Activated CD8-positive, alpha-beta memory T cell treated with anti-CD3 and anti-CD28 coated beads, Interleukin-2, amount 50 U/mL, for 4 hours (primary cell): Measurements from ENCODE around the gene TP73.
"Not testable (repeated sequence)": the region's sequence is repeated elsewhere in the genome, so short reads cannot be mapped to it uniquely, and the experiment has no call there.

ENCODE experiments used
- DNase-seq: peaks from one replicate; pipeline ENCODE4 v3.0.0-alpha.2; 2020

The TP73 gene

GRCh38 chr1:3746830-3747521 lies 94.7 kb downstream of the TP73 start:
- peak; percentile 89 for DNase-seq

DNA sequence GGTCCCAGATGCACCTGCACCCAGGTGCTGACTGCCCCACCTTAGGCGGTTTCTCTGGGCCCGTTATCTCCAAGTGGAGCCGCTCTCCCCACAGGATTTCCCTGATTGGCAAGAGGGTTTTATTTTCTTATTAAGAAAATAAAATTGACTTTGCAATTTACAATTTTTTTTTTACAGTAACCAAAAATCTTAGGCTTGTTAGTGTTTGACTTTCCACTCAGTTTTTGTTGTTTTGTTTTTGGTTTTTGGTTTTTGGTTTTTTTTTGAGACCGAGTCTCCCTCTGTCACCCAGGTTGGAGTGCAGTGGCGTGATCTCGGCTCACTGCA lies 95.2 kb downstream of the TP73 start:
- no peak for DNase-seq

DNA sequence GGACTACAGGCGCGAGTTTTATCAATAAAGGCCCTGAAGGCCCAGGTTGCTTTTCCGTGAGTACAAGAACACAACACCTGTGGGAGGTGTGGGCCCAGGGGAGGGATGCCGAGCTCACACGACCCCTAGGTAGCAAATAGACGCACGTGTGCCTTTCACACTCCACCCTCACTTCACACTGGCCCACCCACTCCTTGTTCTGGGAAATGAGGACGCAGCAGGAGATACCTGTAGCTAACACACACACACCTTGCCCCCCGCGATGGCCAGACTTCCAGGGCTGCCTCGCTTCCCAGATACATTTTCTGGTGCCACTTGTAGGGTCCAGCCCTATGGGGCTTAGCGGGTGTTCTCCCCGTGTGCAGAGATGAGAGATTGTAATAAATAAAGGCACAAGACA lies 95.6 kb downstream of the TP73 start:
- DNase-seq: no peak

DNA sequence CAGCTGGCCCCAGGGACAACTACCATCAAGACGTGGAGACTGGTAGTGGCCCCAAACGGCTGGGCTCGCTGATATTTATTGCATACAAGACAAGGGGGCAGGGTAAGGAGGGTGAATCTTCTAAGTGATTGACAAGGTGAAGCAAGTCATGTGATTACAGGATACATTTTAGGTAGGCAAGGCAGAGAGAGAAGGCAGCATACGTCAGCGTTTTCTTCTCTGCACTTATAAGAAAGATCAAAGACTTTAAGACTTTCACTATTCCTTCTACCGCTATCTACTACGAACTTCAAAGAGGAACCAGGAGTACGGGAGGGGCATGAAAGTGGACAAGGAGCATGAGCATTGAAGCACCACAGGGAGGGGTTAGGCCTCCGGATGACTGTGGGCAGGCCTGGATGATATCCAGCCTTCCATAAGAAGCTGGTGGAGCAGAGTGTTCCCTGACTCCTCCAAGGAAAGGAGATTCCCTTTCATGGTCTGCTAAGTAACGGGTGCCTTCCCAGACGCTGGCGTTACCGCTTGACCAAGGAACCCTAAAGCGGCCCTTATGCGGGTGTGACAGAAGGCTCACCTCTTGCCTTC lies 96.1 kb downstream of the TP73 start:
- DNase-seq: not testable (repeated sequence)

DNA sequence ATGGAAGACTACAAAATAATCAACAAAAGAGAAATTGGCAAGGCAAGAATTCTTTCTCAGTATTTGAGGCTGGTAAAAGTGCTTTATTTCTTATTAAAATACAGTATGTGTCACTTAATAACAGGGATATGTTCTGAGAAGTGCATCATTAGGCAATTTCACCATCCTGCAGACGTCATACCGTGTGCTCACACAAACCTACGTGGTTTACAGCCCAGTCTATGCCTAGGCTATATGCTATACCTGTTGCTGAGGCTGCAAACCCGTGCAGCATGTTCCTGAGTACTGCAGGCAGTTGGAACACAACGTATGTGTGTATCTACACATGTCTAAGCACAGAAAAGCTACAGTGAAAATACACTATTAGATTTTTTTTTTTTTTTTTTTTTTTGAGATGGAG lies 97.2 kb downstream of the TP73 start:
- no peak for DNase-seq

- DNase-seq: no peak
These were observed 98.4 kb downstream of the TP73 start for GRCh38 chr1:3750741-3751140.

DNA sequence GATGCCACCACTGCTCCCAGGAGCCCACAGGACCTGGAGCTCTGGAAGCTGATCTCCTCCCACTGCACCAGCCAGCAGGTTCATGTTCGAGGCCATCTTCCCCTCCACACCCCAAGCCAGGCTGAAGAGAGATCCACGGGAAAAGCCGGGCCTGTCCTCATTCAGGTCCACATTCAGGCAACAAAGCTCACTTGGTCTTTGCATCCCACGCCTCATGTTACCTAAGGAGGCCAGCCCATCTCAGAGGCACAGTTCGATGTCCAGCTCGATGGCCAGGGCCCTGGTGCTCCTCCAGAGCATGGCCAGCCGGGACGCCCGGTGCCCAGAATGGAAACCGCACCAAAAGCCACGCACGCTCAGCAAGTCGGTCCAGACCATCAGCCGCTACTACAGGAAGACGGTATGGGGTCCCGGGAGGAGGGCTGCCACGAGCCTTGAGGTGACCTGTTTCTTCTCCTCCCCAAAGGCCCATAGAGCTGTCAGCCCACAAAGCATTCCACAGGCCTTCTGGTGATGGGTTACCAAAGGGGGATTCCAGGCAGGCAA lies 100.2 kb downstream of the TP73 start, which contains the start of gene CCDC27:
CCDC27 (plus strand) TSS at position 51 of the 546 bp plus-strand sequence; CDS start at position 83, 32 bp downstream.
- DNase-seq: no peak

DNA sequence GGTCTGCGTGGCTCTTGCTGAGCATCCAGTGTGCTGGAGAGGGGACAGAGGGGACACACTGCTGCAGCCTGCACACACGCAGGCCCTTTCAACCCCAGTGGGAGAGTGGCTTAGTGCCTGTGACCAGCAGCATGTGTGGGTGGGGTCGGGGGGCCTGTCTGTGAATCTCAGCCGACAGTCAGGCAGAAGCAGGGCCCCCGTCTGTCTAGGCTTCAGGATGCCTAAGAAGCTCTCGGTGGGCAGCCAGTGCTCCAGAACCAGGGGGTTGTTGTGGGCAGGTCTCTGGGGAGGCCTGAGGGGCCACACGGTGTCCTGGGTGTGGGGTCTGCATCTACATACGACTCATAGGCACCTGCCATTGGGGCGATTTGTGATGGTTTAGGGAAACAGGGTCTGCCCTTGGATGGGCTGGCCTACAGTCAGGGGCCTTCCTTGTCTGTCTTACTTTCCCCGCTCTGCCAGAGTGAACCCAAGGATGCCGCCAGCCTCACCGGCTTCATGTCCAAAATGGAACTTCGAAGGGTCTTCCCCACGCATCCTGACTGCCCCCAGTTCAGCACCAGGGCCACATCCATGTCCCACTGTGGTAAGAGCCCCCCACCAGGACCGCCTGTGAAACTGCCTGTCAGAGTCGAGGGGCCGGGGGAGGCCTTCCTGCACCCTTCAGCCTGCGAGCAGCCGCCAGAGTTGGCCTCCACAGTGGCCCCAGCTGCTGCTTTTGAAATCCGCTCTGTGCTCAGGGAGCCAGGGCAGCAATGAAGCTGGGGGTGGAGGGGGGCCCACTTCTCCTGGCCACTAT lies 101.5 kb downstream of the TP73 start:
- DNase-seq: no peak

DNA sequence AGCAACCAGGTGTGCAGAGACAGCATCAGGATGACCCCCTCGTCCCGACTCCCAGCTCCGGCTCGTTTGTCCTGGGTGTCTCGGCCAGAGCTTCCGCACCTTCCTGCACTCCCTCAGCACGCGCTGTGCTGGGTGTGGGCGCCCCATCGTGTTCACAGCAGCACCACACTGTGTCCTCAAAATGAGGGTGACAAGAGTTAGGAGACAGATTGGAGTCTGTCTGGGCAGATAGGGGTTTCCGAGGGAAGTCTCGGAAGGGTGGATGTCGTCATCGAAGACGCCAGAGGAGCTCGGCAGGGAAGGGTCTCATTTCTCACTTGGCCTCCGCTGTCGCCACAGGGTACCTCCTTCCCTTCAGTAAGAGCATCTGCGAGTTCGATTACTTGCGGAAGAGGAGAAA lies 104.1 kb downstream of the TP73 start:
- no peak for DNase-seq

GRCh38 chr1:3759164-3759563 lies 106.8 kb downstream of the TP73 start:
- no peak for DNase-seq

DNA sequence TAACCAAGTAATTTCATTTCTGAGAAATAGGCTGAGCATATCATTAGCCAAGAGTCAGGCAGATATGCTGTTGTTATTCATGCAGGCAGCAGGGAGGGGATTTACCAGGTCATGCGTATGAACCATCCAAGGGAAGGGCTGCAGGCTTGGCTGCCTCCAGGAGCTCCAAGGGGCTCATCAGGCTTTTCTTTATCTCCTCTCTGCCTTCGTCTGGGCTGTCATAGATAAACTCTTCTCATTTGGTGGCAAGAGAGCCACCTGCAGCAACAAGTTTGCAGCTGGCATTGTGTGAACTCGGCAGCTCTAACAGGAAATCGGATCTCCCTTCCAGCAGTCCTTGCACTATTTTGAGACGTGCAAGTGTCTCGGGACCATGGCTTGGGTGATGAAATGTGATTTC lies 107.5 kb downstream of the TP73 start:
- DNase-seq: no peak

- DNase-seq: no peak
These were observed 109.1 kb downstream of the TP73 start for GRCh38 chr1:3761296-3762010.

- DNase-seq: no peak
These were observed 110.0 kb downstream of the TP73 start for GRCh38 chr1:3762151-3762872.

- DNase-seq: no peak
These were observed 110.5 kb downstream of the TP73 start for GRCh38 chr1:3762873-3763228.

DNA sequence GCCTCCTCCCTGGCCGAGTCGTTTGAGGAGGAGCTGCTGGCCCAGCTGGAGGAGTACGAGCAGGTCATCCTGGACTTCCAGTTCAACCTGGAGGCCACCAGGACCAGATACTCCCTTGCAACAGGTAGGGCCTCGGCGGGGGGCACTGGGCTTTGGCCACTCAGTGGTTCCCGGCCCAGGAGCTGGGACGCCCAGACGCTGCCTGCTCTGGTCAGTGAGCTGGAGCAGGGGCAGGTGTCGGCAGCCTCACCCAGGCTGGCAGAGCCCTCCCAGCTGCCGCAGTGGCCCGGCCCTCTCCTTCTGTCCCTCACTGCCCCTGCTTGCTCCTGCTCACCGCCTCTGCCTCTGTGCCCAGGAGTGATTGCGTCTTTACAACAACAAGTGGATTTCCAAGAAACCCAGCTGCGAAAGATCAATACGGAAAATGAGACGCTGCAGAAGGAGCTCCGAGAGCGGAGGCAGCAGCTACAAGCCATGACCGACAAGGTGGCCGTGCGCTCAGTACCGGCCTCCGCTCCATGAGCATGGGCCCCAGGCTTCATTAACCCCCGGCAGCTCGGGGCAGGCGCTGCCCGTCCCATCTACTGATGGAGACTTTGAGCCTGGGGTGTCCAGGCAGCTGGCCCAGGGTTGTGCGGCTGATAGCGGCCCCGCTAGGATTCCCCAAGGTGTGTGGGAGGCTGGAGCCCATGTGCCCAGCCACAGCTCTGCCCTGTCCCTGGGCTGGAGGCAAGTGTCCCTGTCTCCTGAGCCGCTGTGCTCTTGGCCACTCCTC lies 111.2 kb downstream of the TP73 start:
- DNase-seq: no peak

GRCh38 chr1:3767328-3767925 lies 115.1 kb downstream of the TP73 start:
- no peak for DNase-seq

GRCh38 chr1:3768811-3769390 lies 116.6 kb downstream of the TP73 start:
- DNase-seq: no peak

- DNase-seq: no peak
These were observed 117.9 kb downstream of the TP73 start for GRCh38 chr1:3770047-3770765.

DNA sequence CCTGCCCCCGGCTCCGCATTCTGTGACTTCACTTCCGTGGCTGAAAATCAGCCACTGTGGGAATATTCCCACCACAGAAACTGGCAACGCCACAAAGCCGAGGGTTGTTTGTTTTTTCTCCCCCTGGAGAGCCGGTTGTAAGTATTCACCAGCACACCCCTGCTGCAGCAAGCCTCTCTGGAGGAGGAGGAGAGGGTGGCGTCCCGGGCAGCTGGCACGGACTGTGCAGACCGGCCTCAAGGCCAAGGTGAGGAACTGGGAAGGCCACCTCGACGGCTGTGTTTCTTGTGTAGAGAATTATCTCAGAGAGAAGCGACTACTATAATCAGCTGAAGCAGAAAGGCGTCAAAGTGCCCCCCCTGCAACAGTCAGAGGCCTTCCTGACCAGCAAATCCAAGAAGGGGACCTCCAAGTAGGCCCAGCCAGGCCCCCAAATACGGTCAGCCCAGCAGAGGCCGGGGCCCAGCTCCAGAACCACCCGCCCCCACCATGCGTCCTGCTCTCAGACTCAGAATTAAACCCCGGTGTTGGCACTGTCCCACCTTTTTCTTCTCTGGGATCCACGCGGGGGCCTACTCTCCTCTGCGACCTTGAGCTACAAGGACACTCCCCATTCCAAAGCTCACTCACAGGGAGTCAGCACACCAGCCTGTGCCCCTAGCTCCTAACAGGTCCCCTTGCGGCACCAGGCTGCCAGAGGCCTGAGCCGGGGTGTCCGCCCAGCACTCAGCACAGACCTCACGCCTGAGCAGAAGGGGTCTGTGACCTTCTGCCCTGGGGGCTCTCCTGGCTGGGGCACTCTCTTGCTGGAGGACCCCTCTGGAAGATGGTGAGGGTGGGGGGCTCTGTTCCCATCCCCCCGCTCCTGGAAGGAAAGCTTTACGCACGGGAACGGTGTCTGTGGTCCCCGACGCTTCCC lies 119.1 kb downstream of the TP73 start:
- no peak for DNase-seq
